Activated T-cell treated with anti-CD3 and anti-CD28 coated beads, Interleukin-2, amount 50 U/mL, for 4 hours (primary cell): Measurements from ENCODE around the gene NT5DC4. TPM values are rescaled to one million over a fixed set of nuclear protein-coding genes. Genes with fewer than 3 reads are reported as not detected.
"Not testable (repeated sequence)": the region's sequence is repeated elsewhere in the genome, so short reads cannot be mapped to it uniquely, and the experiment has no call there.

Experiments
- ATAC-seq, 2 donors: fragments of 200-7000 bp; cut with Tn5 transposase; one replicate each; pipeline ENCODE4 v1.10.0; 2021
- DNase-seq: peaks from one replicate; pipeline ENCODE4 v3.0.0-alpha.2; 2020
- H3K27me3 Mint-ChIP-seq: one replicate; pipeline ENCODE4 v1.8.0; 2021; ENCODE audit warnings: low read depth, mixed read lengths
- H3K36me3 Mint-ChIP-seq: one replicate; pipeline ENCODE4 v1.8.0; 2022; ENCODE audit warnings: mixed read lengths; ENCODE audit not compliant: insufficient read depth
- H3K4me1 Mint-ChIP-seq: one replicate; pipeline ENCODE4 v1.8.0; 2021; ENCODE audit warnings: low read depth, mixed read lengths
- H3K4me3 Mint-ChIP-seq: one replicate; pipeline ENCODE4 v1.8.0; 2021; ENCODE audit warnings: mild to moderate bottlenecking, moderate library complexity, mixed read lengths
- H3K9me3 Mint-ChIP-seq: one replicate; pipeline ENCODE4 v1.8.0; 2021; ENCODE audit warnings: mixed read lengths
- total RNA-seq, 3 donors: library from RNA; stranded (reverse); gene quantifications; one replicate each; pipeline ENCODE4 v1.2.1, GENCODE V29; 2021

The NT5DC4 gene
- total RNA-seq, 3 donors from 2014 or later = not detected

GRCh38 chr2:112710956-112711750 lies 9.7 kb upstream of the NT5DC4 start:
- peaks cover 31% of the 10 kb centered on the region for H3K4me1 Mint-ChIP-seq
- ATAC-seq (no peak), DNase-seq (no peak)
- no peaks in the 10 kb centered on the region for H3K9me3 Mint-ChIP-seq
- no peaks in the 10 kb centered on the region for H3K36me3 Mint-ChIP-seq
- no peak overlapping the region for H3K4me3 Mint-ChIP-seq
- peaks cover 1% of the 10 kb centered on the region for H3K27me3 Mint-ChIP-seq

- ATAC-seq = no peak
- Mint-ChIP-seq H3K27me3 (no peaks in the 10 kb centered on the region), H3K36me3 (no peaks in the 10 kb centered on the region), H3K4me3 (no peak overlapping the region), H3K9me3 (no peaks in the 10 kb centered on the region), H3K4me1 (peaks cover 24% of the 10 kb centered on the region)
- DNase-seq = no peak
These were observed 8.4 kb upstream of the NT5DC4 start for GRCh38 chr2:112712465-112712864.

GRCh38 chr2:112712903-112713584 lies 7.8 kb upstream of the NT5DC4 start:
- ATAC-seq (peak; percentile 61 to 77), DNase-seq (peak; percentile 26)
- Mint-ChIP-seq H3K36me3 (no peaks in the 10 kb centered on the region), H3K4me1 (peaks cover 20% of the 10 kb centered on the region), H3K4me3 (no peak overlapping the region), H3K9me3 (no peaks in the 10 kb centered on the region), H3K27me3 (no peaks in the 10 kb centered on the region)

- Mint-ChIP-seq H3K27me3 (no peaks in the 10 kb centered on the region), H3K4me1 (peaks cover 16% of the 10 kb centered on the region), H3K36me3 (no peaks in the 10 kb centered on the region), H3K4me3 (no peak overlapping the region), H3K9me3 (no peaks in the 10 kb centered on the region)
- DNase-seq (no peak), ATAC-seq (no peak)
These were observed 7.3 kb upstream of the NT5DC4 start for GRCh38 chr2:112713585-112713925.

GRCh38 chr2:112713926-112714325 lies 6.9 kb upstream of the NT5DC4 start:
- Mint-ChIP-seq H3K27me3 (no peaks in the 10 kb centered on the region), H3K36me3 (no peaks in the 10 kb centered on the region), H3K4me1 (peaks cover 12% of the 10 kb centered on the region), H3K9me3 (no peaks in the 10 kb centered on the region), H3K4me3 (no peak overlapping the region)
- DNase-seq (no peak), ATAC-seq (no peak)

GRCh38 chr2:112714331-112714730 lies 6.5 kb upstream of the NT5DC4 start:
- H3K9me3 Mint-ChIP-seq = no peaks in the 10 kb centered on the region
- ATAC-seq = no peak

GRCh38 chr2:112714836-112715631 lies 5.8 kb upstream of the NT5DC4 start:
- Mint-ChIP-seq H3K27me3 (no peaks in the 10 kb centered on the region), H3K9me3 (no peaks in the 10 kb centered on the region), H3K4me1 (peaks cover 7% of the 10 kb centered on the region), H3K36me3 (no peaks in the 10 kb centered on the region), H3K4me3 (no peak overlapping the region)
- no peak for DNase-seq
- no peak for ATAC-seq

More at GRCh38 chr2:112714331-112714730, 6.5 kb upstream of the NT5DC4 start:
- Mint-ChIP-seq H3K36me3 (no peaks in the 10 kb centered on the region), H3K4me1 (peaks cover 8% of the 10 kb centered on the region), H3K4me3 (no peak overlapping the region), H3K27me3 (no peaks in the 10 kb centered on the region)
- DNase-seq = no peak

- not testable (repeated sequence) for ATAC-seq, H3K4me3 Mint-ChIP-seq, H3K9me3 Mint-ChIP-seq, H3K27me3 Mint-ChIP-seq, H3K4me1 Mint-ChIP-seq, DNase-seq, H3K36me3 Mint-ChIP-seq
These were observed 4.7 kb upstream of the NT5DC4 start for GRCh38 chr2:112716094-112716493.

GRCh38 chr2:112716826-112717352 lies 3.9 kb upstream of the NT5DC4 start:
- not testable (repeated sequence) for H3K4me1 Mint-ChIP-seq, DNase-seq, H3K4me3 Mint-ChIP-seq, ATAC-seq, H3K9me3 Mint-ChIP-seq, H3K27me3 Mint-ChIP-seq, H3K36me3 Mint-ChIP-seq

GRCh38 chr2:112718863-112719370 lies 1.9 kb upstream of the NT5DC4 start:
- DNase-seq (no peak), ATAC-seq (no peak)
- no peak overlapping the region for H3K4me3 Mint-ChIP-seq
- H3K4me1 Mint-ChIP-seq = no peaks in the 10 kb centered on the region
- H3K27me3 Mint-ChIP-seq = no peaks in the 10 kb centered on the region
- no peaks in the 10 kb centered on the region for H3K36me3 Mint-ChIP-seq
- H3K9me3 Mint-ChIP-seq = no peaks in the 10 kb centered on the region

- DNase-seq (no peak), ATAC-seq (no peak)
- H3K36me3 Mint-ChIP-seq = no peaks in the 10 kb centered on the region
- H3K4me1 Mint-ChIP-seq = peaks cover 5% of the 10 kb centered on the region
- peaks cover 2% of the 10 kb centered on the region for H3K27me3 Mint-ChIP-seq
- no peaks in the 10 kb centered on the region for H3K9me3 Mint-ChIP-seq
- H3K4me3 Mint-ChIP-seq = no peak overlapping the region
These were observed 1.2 kb downstream of the NT5DC4 start for GRCh38 chr2:112721819-112722522.

GRCh38 chr2:112722816-112723546 lies 2.2 kb downstream of the NT5DC4 start:
- no peaks in the 10 kb centered on the region for H3K36me3 Mint-ChIP-seq
- peaks cover 4% of the 10 kb centered on the region for H3K27me3 Mint-ChIP-seq
- DNase-seq = no peak
- H3K9me3 Mint-ChIP-seq = no peaks in the 10 kb centered on the region
- peaks cover 5% of the 10 kb centered on the region for H3K4me1 Mint-ChIP-seq
- no peak for ATAC-seq
- H3K4me3 Mint-ChIP-seq = no peak overlapping the region

- H3K4me3 Mint-ChIP-seq = no peak overlapping the region
- ATAC-seq = no peak
These were observed 2.7 kb downstream of the NT5DC4 start for GRCh38 chr2:112723547-112723940.

More at GRCh38 chr2:112723547-112723940, 2.7 kb downstream of the NT5DC4 start:
- no peaks in the 10 kb centered on the region for H3K36me3 Mint-ChIP-seq
- no peak for DNase-seq
- no peaks in the 10 kb centered on the region for H3K9me3 Mint-ChIP-seq
- H3K27me3 Mint-ChIP-seq = peaks cover 4% of the 10 kb centered on the region
- H3K4me1 Mint-ChIP-seq = peaks cover 5% of the 10 kb centered on the region
